Right cardiac atrium (tissue), 5 donors: ENCODE data around the gene MRPL28. TPM values are rescaled to one million over a fixed set of nuclear protein-coding genes. Genes with fewer than 3 reads are reported as not detected.
A peak's percentile ranks its signal among the peaks of the same experiment; 100 is the strongest.
"Not testable (repeated sequence)": the region's sequence is repeated elsewhere in the genome, so short reads cannot be mapped to it uniquely, and the experiment has no call there.

Source experiments
- ATAC-seq, 2 donors: fragments of 200-7000 bp; cut with Tn5 transposase; one replicate each; pipeline versions ENCODE4 v1.8.0 to v1.9.1; 2020; ENCODE audit warnings: moderate library complexity in 2 of 2, mild to moderate bottlenecking in 1 of 2
- DNase-seq, 3 donors: peaks; one replicate each; pipeline ENCODE4 v3.0.0-alpha.2; 2020
- H3K27ac ChIP-seq: one replicate; pipeline ENCODE4 v1.5.1; 2013; ENCODE audit warnings: mild to moderate bottlenecking, low read length, control low read depth, moderate library complexity
- H3K27me3 ChIP-seq: one replicate; pipeline ENCODE4 v1.6.1; 2013; ENCODE audit not compliant: control insufficient read depth, insufficient read depth
- H3K4me1 ChIP-seq: one replicate; pipeline ENCODE4 v1.6.1; 2013; ENCODE audit warnings: low read length; ENCODE audit not compliant: control insufficient read depth, insufficient read depth
- H3K4me3 ChIP-seq: one replicate; pipeline ENCODE4 v1.5.1; 2013; ENCODE audit warnings: low read length, control low read depth
- H3K9me3 ChIP-seq: one replicate; pipeline ENCODE4 v1.6.1; 2013; ENCODE audit warnings: low read length; ENCODE audit not compliant: control insufficient read depth
- WGBS: extraction: QIAGEN DNeasy Blood & Tissue Kit; methylation state at CpG from one replicate; pipeline ENCODE4 v1.1.7; 2013; 5-methylcytosine and 5-hydroxymethylcytosine counted together
- intact Hi-C, 4 donors: fragments of 100-400 bp; cut with DNase I; formaldehyde crosslinking; loops; one replicate each; pipeline versions ENCODE4 v1.11.0 to v1.14.0; 2022 to 2023
- polyA plus RNA-seq: library from polyadenylated mRNA; stranded (reverse); fragments of 200-250 nt; gene quantifications from one replicate; pipeline ENCODE4 v1.2.3, GENCODE V29; 2013
- total RNA-seq, 4 donors: library from RNA; stranded (reverse); fragmentation: NEBNext Ultra II Directional; extraction: Animal tissue kit (Norgen Biotek cat#: 25700); gene quantifications; one replicate each; pipeline ENCODE4 v1.2.1, GENCODE V29; 2021
- donor health status: healthy with polysubstance abuse.
- donor health status: DM: no; HTN: yes; CAD: no.
- donor health status: DM: no; HTN: no; CAD: no.
- donor health status: DM: no; HTN: yes; CAD: no; lungs with severe emphysema.
- donor health status: DM: yes; HTN: yes; CAD: no.

The MRPL28 gene
- total and polyA plus RNA-seq, 5 donors: 63.9 to 130 (median 70.6) TPM

GRCh38 chr16:354291-354881 is 16.0 kb downstream of the MRPL28 start:
- no peak for ATAC-seq
- Histone ChIP-seq H3K4me1 (no peaks in the 10 kb centered on the region), H3K9me3 (no peaks in the 10 kb centered on the region), H3K27ac (no peak overlapping the region), H3K27me3 (no peaks in the 10 kb centered on the region), H3K4me3 (no peak overlapping the region)
- 91% methylated on average over 12 of the region's 12 CpGs for WGBS
- intact Hi-C loops: loop anchor here in 2 of 4 donors (5.0 to 10.0 kb wide), 3 partner anchors 117 to 247 kb away; partner anchors contain the start of gene FAM234A (in 1 of the 2)
- peak in 2 of 3 donors; percentile 62 to 68 for DNase-seq

GRCh38 chr16:353404-354290 is 16.7 kb downstream of the MRPL28 start:
- Histone ChIP-seq H3K4me1 (no peaks in the 10 kb centered on the region), H3K27me3 (no peaks in the 10 kb centered on the region), H3K27ac (no peak overlapping the region), H3K9me3 (no peaks in the 10 kb centered on the region), H3K4me3 (peak overlapping the region; percentile 92)
- DNase-seq (peak in 2 of 3 donors; percentile 66 to 73), ATAC-seq (peak in 1 of 2 donors; percentile 4)
- intact Hi-C loops: loop anchor here in 2 of 4 donors (5.0 to 10.0 kb wide), 3 partner anchors 116 to 246 kb away; partner anchors contain the start of gene FAM234A (in 1 of the 2)
- 65% methylated on average over 25 of the region's 25 CpGs for WGBS

DNA sequence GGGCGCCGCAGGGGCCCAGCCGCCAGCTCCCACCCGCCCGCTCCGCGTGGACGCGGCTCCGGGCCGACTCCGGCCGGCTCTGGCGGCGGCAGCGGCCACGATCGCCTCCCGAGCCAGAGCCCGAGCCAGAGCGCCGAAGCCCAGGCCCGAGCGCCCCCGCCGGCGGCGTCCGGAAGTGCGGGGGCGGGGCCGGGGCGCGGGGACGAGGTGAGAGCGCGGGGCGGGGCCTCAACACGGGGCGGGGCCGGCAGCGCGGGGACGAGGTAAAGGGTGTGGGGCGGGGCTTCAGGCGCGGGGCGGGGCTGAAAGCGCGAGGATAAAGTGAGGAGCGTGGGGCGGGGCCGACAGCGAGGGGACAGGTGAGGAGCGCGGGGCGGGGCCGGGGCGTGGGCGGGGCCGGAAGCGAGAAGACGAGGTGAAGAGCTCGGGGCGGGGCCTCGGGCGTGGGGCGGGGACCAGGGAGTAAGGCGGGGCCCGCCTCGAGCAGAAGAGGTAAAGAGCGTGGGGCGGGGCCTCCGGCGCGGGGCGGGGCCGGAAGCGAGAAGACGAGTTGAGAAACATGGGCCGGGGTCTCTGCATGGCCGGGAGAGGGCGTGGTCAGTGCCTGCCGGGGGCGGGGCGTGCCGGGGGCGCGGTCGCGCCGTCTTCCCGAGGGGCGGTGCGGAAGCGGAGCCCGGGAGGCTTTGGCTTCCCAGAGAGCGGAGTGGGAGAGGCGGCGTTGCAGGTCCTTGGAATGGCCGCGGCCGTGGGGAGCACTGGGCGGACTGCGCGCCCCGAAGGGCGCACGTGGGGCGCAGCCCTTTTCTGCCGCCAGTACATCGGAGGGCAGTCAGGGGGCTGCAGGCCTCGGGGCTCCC is 17.6 kb downstream of the MRPL28 start, which contains the start of gene AXIN1:
TSS of gene AXIN1 (minus strand) at position 177 of the 857 bp plus-strand sequence. CDS start 5,698 bp downstream, outside the sequence.
- under 1% methylated on average over 113 of the region's 113 CpGs for WGBS
- Histone ChIP-seq H3K4me3 (peak within 1 kb of the TSS; percentile 92), H3K27ac (no peak within 1 kb of the TSS), H3K4me1 (no peaks in the 10 kb centered on the region), H3K9me3 (no peaks in the 10 kb centered on the region), H3K27me3 (no peaks in the 10 kb centered on the region)
- intact Hi-C loops: loop anchor here in 2 of 4 donors (5.0 to 10.0 kb wide), 3 partner anchors 115 to 245 kb away; partner anchors contain the start of gene FAM234A (in 1 of the 2)
- ATAC-seq (peak; percentile 95), DNase-seq (peak; percentile 99 to 100 (median 100))

GRCh38 chr16:351804-352520 is 18.4 kb downstream of the MRPL28 start:
- H3K4me3 ChIP-seq: peak overlapping the region; percentile 92
- H3K27ac ChIP-seq: no peak overlapping the region
- no peaks in the 10 kb centered on the region for H3K27me3 ChIP-seq
- intact Hi-C loops: loop anchor here in 2 of 4 donors (5.0 to 10.0 kb wide), 3 partner anchors 115 to 245 kb away; partner anchors contain the start of gene FAM234A (in 1 of the 2)
- H3K9me3 ChIP-seq: no peaks in the 10 kb centered on the region
- no peaks in the 10 kb centered on the region for H3K4me1 ChIP-seq
- ATAC-seq (no peak), DNase-seq (peak in 2 of 3 donors; percentile 77 to 82)
- under 1% methylated on average over 93 of the region's 95 CpGs for WGBS

GRCh38 chr16:350203-350602 is 20.1 kb downstream of the MRPL28 start:
- DNase-seq: no peak
- no peaks in the 10 kb centered on the region for H3K9me3 ChIP-seq
- 90% methylated on average over 8 of the region's 8 CpGs for WGBS

DNA sequence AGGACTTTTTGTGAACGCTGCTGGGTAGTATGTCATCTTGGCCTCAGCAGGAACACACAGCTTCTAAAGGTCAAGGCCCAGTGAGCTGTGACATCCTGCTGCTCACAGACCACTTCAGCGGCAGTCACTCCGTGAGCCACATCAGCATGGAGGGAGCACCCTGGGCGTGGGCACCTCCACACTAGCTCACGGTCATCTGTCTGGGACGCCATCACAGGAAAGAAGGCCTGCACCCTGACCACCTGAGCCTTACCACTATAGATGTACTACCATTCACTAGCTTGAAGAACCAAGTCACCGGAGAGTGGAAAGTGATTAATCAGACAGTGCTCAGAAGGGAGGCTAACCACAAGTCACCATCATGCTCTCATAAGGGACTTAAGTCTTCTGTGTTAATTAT is 21.1 kb downstream of the MRPL28 start:
- H3K9me3 ChIP-seq: no peaks in the 10 kb centered on the region
- intact Hi-C loops: no loop called here
- no peaks in the 10 kb centered on the region for H3K4me1 ChIP-seq
- 81% methylated on average over 7 of the region's 7 CpGs for WGBS
- no peak overlapping the region for H3K27ac ChIP-seq
- H3K27me3 ChIP-seq: no peaks in the 10 kb centered on the region
- DNase-seq (no peak), ATAC-seq (no peak)
- H3K4me3 ChIP-seq: no peak overlapping the region

More at GRCh38 chr16:350203-350602, 20.1 kb downstream of the MRPL28 start:
- no peak overlapping the region for H3K27ac ChIP-seq
- no peaks in the 10 kb centered on the region for H3K4me1 ChIP-seq
- H3K27me3 ChIP-seq: no peaks in the 10 kb centered on the region
- no peak overlapping the region for H3K4me3 ChIP-seq
- intact Hi-C loops: loop anchor here in 2 of 4 donors (5.0 to 10.0 kb wide), 3 partner anchors 113 to 243 kb away; partner anchors contain the start of gene FAM234A (in 1 of the 2)
- ATAC-seq: no peak

DNA sequence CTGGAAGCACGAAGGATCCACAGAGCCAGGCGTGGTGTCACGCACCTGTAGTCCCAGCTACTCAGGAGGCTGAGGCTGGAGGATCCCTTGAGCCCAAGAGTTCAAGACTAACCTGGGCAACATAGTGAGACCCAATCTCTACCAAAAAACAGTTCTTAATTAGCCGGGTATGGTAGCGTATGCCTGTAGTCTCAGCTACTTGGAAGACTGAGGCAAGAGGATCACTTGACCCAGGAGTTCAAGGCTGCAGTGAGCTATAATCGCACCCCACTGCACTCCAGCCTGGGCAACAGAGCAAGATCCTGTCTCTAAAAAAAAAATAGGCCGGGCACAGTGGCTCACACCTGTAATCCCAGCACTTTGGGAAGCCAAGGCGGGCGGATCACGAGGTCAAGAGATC is 21.8 kb downstream of the MRPL28 start:
- 94% methylated on average over 10 of the region's 10 CpGs for WGBS
- DNase-seq: not testable (repeated sequence)

DNA sequence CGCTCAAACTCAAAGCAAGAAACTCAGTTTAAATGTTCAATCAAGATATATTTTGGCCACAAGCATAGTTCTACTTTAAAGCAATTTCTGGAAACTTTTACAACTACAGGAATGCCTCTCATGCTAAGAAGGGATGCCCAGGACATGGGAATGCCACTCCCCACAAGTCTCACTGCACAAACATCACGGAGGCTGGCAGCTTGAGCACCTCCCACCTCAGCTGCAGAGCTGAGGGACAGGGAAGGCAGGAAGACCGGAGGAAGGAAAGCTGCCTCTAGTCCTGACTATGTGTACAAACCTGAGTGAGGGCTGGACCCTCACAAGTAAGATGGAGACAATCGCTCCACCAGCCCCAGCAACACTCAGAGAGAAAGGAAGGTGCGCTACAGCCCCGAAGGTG is 23.1 kb downstream of the MRPL28 start:
- H3K27ac ChIP-seq: no peak overlapping the region
- 95% methylated on average over 6 of the region's 6 CpGs for WGBS
- H3K4me1 ChIP-seq: no peaks in the 10 kb centered on the region
- no peak overlapping the region for H3K4me3 ChIP-seq
- DNase-seq (no peak), ATAC-seq (no peak)
- H3K9me3 ChIP-seq: no peaks in the 10 kb centered on the region
- H3K27me3 ChIP-seq: no peaks in the 10 kb centered on the region
- intact Hi-C loops: no loop called here

More for the DNA sequence above, 21.8 kb downstream of the MRPL28 start:
- H3K9me3 ChIP-seq, H3K4me3 ChIP-seq, intact Hi-C loops, H3K27ac ChIP-seq, ATAC-seq, H3K4me1 ChIP-seq, H3K27me3 ChIP-seq: not testable (repeated sequence)

DNA sequence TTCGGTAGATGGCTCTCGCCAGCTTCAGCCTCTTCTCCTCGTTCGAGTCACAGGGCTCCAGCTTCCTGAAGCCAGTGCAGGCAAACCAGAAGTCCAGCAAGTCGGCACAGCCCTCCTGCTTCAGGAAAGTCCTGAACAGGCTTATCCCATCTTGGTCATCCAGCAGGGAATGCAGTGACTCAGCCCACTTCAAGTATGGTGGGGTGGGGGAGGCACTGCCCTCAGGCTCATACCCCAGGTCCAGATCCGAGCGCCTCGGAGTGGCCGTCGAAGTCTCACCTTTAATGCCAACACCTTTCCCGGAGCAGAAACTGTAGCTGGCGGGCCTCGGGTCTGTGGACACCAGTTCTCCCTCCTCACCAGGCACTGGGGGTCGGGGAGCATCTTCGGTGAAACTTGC is 23.8 kb downstream of the MRPL28 start:
- no peaks in the 10 kb centered on the region for H3K9me3 ChIP-seq
- WGBS: 81% methylated on average over 15 of the region's 15 CpGs
- intact Hi-C loops: no loop called here
- no peak for DNase-seq
- H3K27me3 ChIP-seq: no peaks in the 10 kb centered on the region
- no peak overlapping the region for H3K27ac ChIP-seq
- no peaks in the 10 kb centered on the region for H3K4me1 ChIP-seq
- no peak for ATAC-seq
- H3K4me3 ChIP-seq: no peak overlapping the region

DNA sequence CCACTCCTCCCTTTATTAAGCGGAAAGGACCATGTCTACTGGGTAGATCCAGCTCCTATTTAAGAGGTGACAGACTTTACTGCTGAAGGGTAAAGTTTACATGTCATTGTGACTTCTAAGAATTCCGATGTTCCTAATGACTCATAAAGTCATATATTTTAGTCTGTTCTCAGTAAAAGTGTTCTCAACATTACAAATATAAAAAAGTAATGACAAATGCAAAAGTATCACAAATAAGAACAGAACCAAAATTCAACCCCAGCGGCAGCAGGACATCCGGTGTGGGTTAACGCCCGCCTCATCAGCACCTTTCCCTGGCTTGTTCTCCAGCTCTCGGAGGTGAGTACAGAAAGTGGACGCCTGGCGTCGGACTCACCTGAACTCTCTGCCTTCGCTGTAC is 24.6 kb downstream of the MRPL28 start:
- intact Hi-C loops: no loop called here
- ATAC-seq (no peak), DNase-seq (no peak)
- Histone ChIP-seq H3K27ac (no peak overlapping the region), H3K9me3 (no peaks in the 10 kb centered on the region), H3K27me3 (no peaks in the 10 kb centered on the region), H3K4me3 (no peak overlapping the region), H3K4me1 (no peaks in the 10 kb centered on the region)
- WGBS: 91% methylated on average over 11 of the region's 11 CpGs
